HepG2 (cell line): ENCODE data around the gene UBE2N. TPM values are rescaled to one million over a fixed set of nuclear protein-coding genes. Genes with fewer than 3 reads are reported as not detected.

ENCODE experiments used
- ATAC-seq: fragments of 200-7000 bp; cut with Tn5 transposase; 3 replicates; pipeline ENCODE4 v1.9.1; 2020; ENCODE audit warnings: mild to moderate bottlenecking, moderate library complexity
- Bru-seq: library from RNA; stranded (reverse); fragments of 400-500 nt; gene quantifications from one replicate; lab custom pipeline; 2021; lab: Mats Ljungman, UMichigan
- BruChase-seq, 2 experiments: library from RNA; stranded (reverse); fragments of 400-500 nt; gene quantifications; one replicate each; lab custom pipeline; 2021; lab: Mats Ljungman, UMichigan
- BruUV-seq: library from RNA; stranded (reverse); fragments of 400-500 nt; replicated peaks from 2 replicates; lab custom pipeline; 2021; lab: Mats Ljungman, UMichigan
- CTCF ChIA-PET: fragments of 300-600 bp; formaldehyde crosslinking; extraction: SDS; loops from one replicate; lab custom pipeline; 2021; ENCODE audit warnings: low total read pairs, inconsistent platforms, low intra/inter-chr PET ratio; lab: Yijun Ruan, JAX
- POLR2A ChIA-PET: fragments of 350-600 bp; sonication (Branson Sonifier 250); formaldehyde crosslinking; loops from one replicate; lab custom pipeline; 2020; ENCODE audit warnings: antibody characterized with exemption, inconsistent platforms; lab: Yijun Ruan, JAX
- DNase-seq: peaks from one replicate; pipeline ENCODE4 v3.0.0-alpha.2; 2015; ENCODE audit warnings: low spot score
- FAIRE-seq: peaks from 3 replicates; lab custom pipeline; 2011; peaks lifted over from hg19 to GRCh38; lab: Jason Lieb, UNC
- H2AFZ ChIP-seq: one replicate; pipeline ENCODE4 v1.6.1; 2011; ENCODE audit warnings: low read length, inconsistent platforms
- H3K27ac ChIP-seq: fragments of 300-600 bp; 3 replicates; pipeline ENCODE4 v1.8.0; 2011; ENCODE audit warnings: mixed run types, mild to moderate bottlenecking, mixed read lengths, low read length, inconsistent platforms; ENCODE audit not compliant: insufficient read depth; ENCODE audit errors: extremely low read length
- H3K27me3 ChIP-seq, 2 experiments: fragments of 200-600 bp in 1 of 2; 2 replicates in 1 of 2; 3 replicates in 1 of 2; pipeline versions ENCODE4 v1.6.0 to v1.8.0; 2011; ENCODE audit warnings: low read length in 2 of 2, mild to moderate bottlenecking in 2 of 2, moderate library complexity in 2 of 2, inconsistent platforms in 1 of 2; ENCODE audit not compliant: insufficient read depth in 2 of 2, control insufficient read depth in 1 of 2
- H3K36me3 ChIP-seq, 2 experiments: fragments of 200-600 bp in 1 of 2; replicated peaks in 1 of 2; 2 replicates in 1 of 2; 3 replicates in 1 of 2; pipeline versions ENCODE4 v1.5.1 to v1.8.0; 2011; ENCODE audit warnings: low read length in 2 of 2, inconsistent platforms in 1 of 2; ENCODE audit not compliant: insufficient read depth in 2 of 2, control insufficient read depth in 1 of 2
- H3K4me1 ChIP-seq: 2 replicates; pipeline ENCODE4 v1.5.1; 2012; ENCODE audit warnings: low read length, inconsistent platforms; ENCODE audit not compliant: insufficient read depth
- H3K4me2 ChIP-seq: 2 replicates; pipeline ENCODE4 v1.6.0; 2011; ENCODE audit warnings: low read depth, low read length, inconsistent platforms
- H3K4me3 ChIP-seq, 3 experiments: fragments of 200-600 bp in 1 of 3; sonication (generic), shearing (Covaris generic) in 1 of 3; replicated peaks in 1 of 3; 2 replicates each; pipeline ENCODE4 v1.5.1; 2011 to 2016; ENCODE audit warnings: low read length in 3 of 3, inconsistent platforms in 2 of 3, low read depth in 2 of 3, mild to moderate bottlenecking in 2 of 3, control low read depth in 1 of 3, mixed read lengths in 1 of 3; ENCODE audit not compliant: insufficient read depth in 1 of 3
- H3K79me2 ChIP-seq: one replicate; pipeline ENCODE4 v1.6.1; 2011; ENCODE audit warnings: low read length, inconsistent platforms; ENCODE audit not compliant: insufficient read depth
- H3K9ac ChIP-seq: 2 replicates; pipeline ENCODE4 v1.6.0; 2011; ENCODE audit warnings: mild to moderate bottlenecking, low read depth, low read length, inconsistent platforms; ENCODE audit not compliant: insufficient read depth
- H3K9me3 ChIP-seq: 2 replicates; pipeline ENCODE4 v1.5.1; 2012; ENCODE audit warnings: mild to moderate bottlenecking, low read length
- H4K20me1 ChIP-seq: 2 replicates; pipeline ENCODE4 v1.6.0; 2011; ENCODE audit warnings: inconsistent platforms, mild to moderate bottlenecking, low read length, moderate library complexity; ENCODE audit not compliant: insufficient read depth
- KLF12 ChIP-seq: sonication (generic); formaldehyde crosslinking; IDR thresholded peaks from 2 replicates; pipeline ENCODE4 v1.4.0; 2020; ENCODE audit warnings: missing genetic modification reagents, borderline replicate concordance
- MIER2 ChIP-seq: IDR thresholded peaks from 2 replicates; pipeline ENCODE4 v1.6.1; 2016; ENCODE audit warnings: missing biosample characterization, missing genetic modification reagents
- ZBTB40 ChIP-seq, 2 experiments: fragments of 450-650 bp in 1 of 2; sonication (generic) in 1 of 2; formaldehyde crosslinking in 1 of 2; IDR thresholded peaks; 2 replicates each; pipeline versions ENCODE4 v1.6.1 to v1.8.0; 2016 to 2022; ENCODE audit warnings: antibody characterized with exemption in 1 of 2, mild to moderate bottlenecking in 1 of 2, missing genetic modification reagents in 1 of 2
- ZNF572 ChIP-seq: sonication (generic); formaldehyde crosslinking; IDR thresholded peaks from 2 replicates; pipeline ENCODE4 v1.5.1; 2020; ENCODE audit warnings: mild to moderate bottlenecking, missing genetic modification reagents
- WGBS: methylation state at CpG from one replicate; pipeline ENCODE4 v1.1.6; 2017; ENCODE audit warnings: low lambda C conversion rate; 5-methylcytosine and 5-hydroxymethylcytosine counted together
- in situ Hi-C: cut with HindIII; loops from 2 replicates; pipeline ENCODE4 v1.10.0; 2017; ENCODE audit warnings: low pct_unique_long_range_greater_than_20kb; ENCODE audit not compliant: extremely low pct_ligation_motif_present
- intact Hi-C: fragments of 100-400 bp; cut with micrococcal nuclease; formaldehyde crosslinking; loops from one replicate; pipeline ENCODE4 v1.10.0; 2022; ENCODE audit not compliant: unreplicated experiment
- long read RNA-seq, 2 experiments: library from RNA in 1 of 2; library from polyadenylated mRNA in 1 of 2; stranded (forward) in 1 of 2; unstranded in 1 of 2; transcript quantifications; one replicate each; pipeline ENCODE4 v2.0.0, GENCODE V29; 2019 to 2022
- polyA minus RNA-seq, 3 experiments: library from RNA; depleted of rRNA, polyadenylated mRNA; stranded (reverse); fragments of >200 nt; gene quantifications; 2 replicates each; pipeline ENCODE4 v1.2.3, GENCODE V29; 2011; ENCODE audit warnings: low replicate concordance in 1 of 3
- polyA plus RNA-seq, 8 experiments: library from polyadenylated mRNA; depleted of rRNA in 3 of 8; stranded (reverse) in 7 of 8; unstranded in 1 of 8; fragments of >200 nt; fragmentation: Illumina TruSeq in 4 of 8; extraction: Trizol in 4 of 8; gene quantifications; 2 replicates each; pipeline versions ENCODE4 v1.2.1 to v1.2.3, GENCODE V29; 2011 to 2016; ENCODE audit warnings: low read depth in 4 of 8, missing spikeins in 1 of 8, mixed read lengths in 1 of 8; ENCODE audit not compliant: insufficient read depth in 1 of 8
- total RNA-seq, 5 experiments: library from RNA; depleted of rRNA; stranded (reverse); fragments of >200 nt; fragmentation: Illumina TruSeq; extraction: Trizol; gene quantifications; 2 replicates each; pipeline ENCODE4 v1.2.3, GENCODE V29; 2016; ENCODE audit warnings: low read depth in 1 of 5
- TF ChIP-seq, protein P1 (sequence below): sonication (generic); formaldehyde crosslinking; IDR thresholded peaks from 2 replicates; pipeline ENCODE4 v1.5.0; 2020; ENCODE audit warnings: missing genetic modification reagents

The UBE2N gene
- 197 and 317 TPM in 2 replicates for total RNA-seq (2016; rRNA removed; fragmentation: Illumina TruSeq; extraction: Trizol)
- 43.5 and 43.9 TPM in 2 replicates for total RNA-seq (2016; cell fraction: cytosol; rRNA removed; fragmentation: Illumina TruSeq; extraction: Trizol; ENCODE audit: low read depth)
- total RNA-seq (2016; cell fraction: insoluble cytoplasmic fraction; rRNA removed; fragmentation: Illumina TruSeq; extraction: Trizol) = 195 and 339 TPM in 2 replicates
- total RNA-seq (2016; cell fraction: membrane; rRNA removed; fragmentation: Illumina TruSeq; extraction: Trizol) = 74.6 and 87.2 TPM in 2 replicates
- total RNA-seq (2016; cell fraction: nucleus; rRNA removed; fragmentation: Illumina TruSeq; extraction: Trizol) = 66.6 and 69.2 TPM in 2 replicates
- polyA plus RNA-seq (2011; rRNA removed) = 179 and 188 TPM in 2 replicates
- polyA plus RNA-seq (2011; cell fraction: cytosol; rRNA removed) = 71.4 and 85.0 TPM in 2 replicates
- polyA plus RNA-seq (2011; cell fraction: nucleus; rRNA removed) = 21.6 and 30.5 TPM in 2 replicates
- 160 and 165 TPM in 2 replicates for polyA plus RNA-seq (2012)
- polyA plus RNA-seq (2016; cell fraction: cytosol; fragmentation: Illumina TruSeq; extraction: Trizol; ENCODE audit: low read depth) = 41.1 and 43.9 TPM in 2 replicates
- 331 and 351 TPM in 2 replicates for polyA plus RNA-seq (2016; cell fraction: insoluble cytoplasmic fraction; fragmentation: Illumina TruSeq; extraction: Trizol; ENCODE audit: low read depth)
- 56.6 and 65.4 TPM in 2 replicates for polyA plus RNA-seq (2016; cell fraction: membrane; fragmentation: Illumina TruSeq; extraction: Trizol; ENCODE audit: low read depth)
- polyA plus RNA-seq (2016; cell fraction: nucleus; fragmentation: Illumina TruSeq; extraction: Trizol; ENCODE audit: insufficient read depth, low read depth) = 115 and 117 TPM in 2 replicates
- polyA minus RNA-seq (2011; rRNA and poly(A)+ RNA removed; ENCODE audit: low replicate concordance) = 45.7 and 70.5 TPM in 2 replicates
- polyA minus RNA-seq (2011; cell fraction: cytosol; rRNA and poly(A)+ RNA removed) = 70.3 and 70.8 TPM in 2 replicates
- polyA minus RNA-seq (2011; cell fraction: nucleus; rRNA and poly(A)+ RNA removed) = 23.6 and 30.6 TPM in 2 replicates
- percentile 94 among the genes with signal in this experiment for Bru-seq, nascent RNA
- BruChase-seq, experiment 1, labeled RNA remaining after a 6-hour chase = percentile 96 among the genes with signal in this experiment
- BruChase-seq, experiment 2, labeled RNA remaining after a 2-hour chase = percentile 95 among the genes with signal in this experiment
- long read RNA-seq, experiment 1, full-length matches to known transcripts = 150 of 166 reads
- long read RNA-seq, experiment 1, partial matches to known transcripts = 5 of 166 reads
- long read RNA-seq, experiment 1, other reads (novel, unspliced or antisense) = 11 of 166 reads
- long read RNA-seq, experiment 2, full-length matches to known transcripts = 169 of 252 reads
- long read RNA-seq, experiment 2, partial matches to known transcripts = 28 of 252 reads
- long read RNA-seq, experiment 2, other reads (novel, unspliced or antisense) = 55 of 252 reads

- peaks cover 0 to 1% of the 10 kb centered on the region in 2 experiments; a peak in 1 of 5 replicates for H3K36me3 ChIP-seq
- WGBS = 0% methylated on average over 18 of the region's 105 CpGs
- DNase-seq (peak; percentile 91), ATAC-seq (peak; percentile 94), FAIRE-seq (peak; percentile 21)
- CTCF ChIA-PET = no interaction called here
- POLR2A ChIA-PET = interaction anchor here (0.7 to 1.7 kb wide), 4 partner anchors 10 to 41 kb away, joined by 3 to 8 read pairs (median 4); partner anchors contain the start of gene MRPL42
- peak within 1 kb of the TSS; percentile 92 for H3K27ac ChIP-seq
- no peak within 1 kb of the TSS for H2AFZ ChIP-seq
- H3K9ac ChIP-seq = peak within 1 kb of the TSS; percentile 96
- intact Hi-C loops = loop anchor here (1.0 kb wide), 1 partner anchor 25 kb away; the partner anchor contains the start of gene MRPL42
- in situ Hi-C loops = no loop called here
- H3K4me1 ChIP-seq = peaks cover 55% of the 10 kb centered on the region
- peak within 1 kb of the TSS; percentile 70 to 95 (median 76) for H3K4me3 ChIP-seq
- H3K79me2 ChIP-seq = peaks cover 57% of the 10 kb centered on the region
- H4K20me1 ChIP-seq = peaks cover 38% of the 10 kb centered on the region
- no peaks in the 10 kb centered on the region for H3K9me3 ChIP-seq
- BruUV-seq = no TSS peak
- H3K27me3 ChIP-seq = no peaks in the 10 kb centered on the region; a peak in 1 of 5 replicates
- peak within 1 kb of the TSS; percentile 99 for H3K4me2 ChIP-seq
- TF ChIP-seq ZNF572 (CRISPR knock-in tag) (no peak), ZBTB40 (IDR thresholded peaks at IDR 0.05) (peak; percentile 11; the same call in 1 of the 2 replicates), ZBTB40 (CRISPR knock-in tag; IDR thresholded peaks at IDR 0.05) (peak; percentile 57; the same call in 1 of the 2 replicates), KLF12 (0 out of 2 replicates have a peak, but pooled peaks have one; percentile 23), MIER2 (peak; percentile 12; the same call in 1 of the 2 replicates)
- TF ChIP-seq, protein P1, sequence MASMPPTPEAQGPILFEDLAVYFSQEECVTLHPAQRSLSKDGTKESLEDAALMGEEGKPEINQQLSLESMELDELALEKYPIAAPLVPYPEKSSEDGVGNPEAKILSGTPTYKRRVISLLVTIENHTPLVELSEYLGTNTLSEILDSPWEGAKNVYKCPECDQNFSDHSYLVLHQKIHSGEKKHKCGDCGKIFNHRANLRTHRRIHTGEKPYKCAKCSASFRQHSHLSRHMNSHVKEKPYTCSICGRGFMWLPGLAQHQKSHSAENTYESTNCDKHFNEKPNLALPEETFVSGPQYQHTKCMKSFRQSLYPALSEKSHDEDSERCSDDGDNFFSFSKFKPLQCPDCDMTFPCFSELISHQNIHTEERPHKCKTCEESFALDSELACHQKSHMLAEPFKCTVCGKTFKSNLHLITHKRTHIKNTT (CRISPR knock-in tag) = no peak
Measured at GRCh38 chr12:93441617-93442410, at the start of gene UBE2N. UBE2N (minus strand) TSS chr12:93441947; CDS start chr12:93441884, 63 bp downstream.
